ENCODE data around the gene GRIP1. TPM values are rescaled to one million over a fixed set of nuclear protein-coding genes. Genes with fewer than 3 reads are reported as not detected.

Gene GRIP1
- total RNA-seq, 1 donor from 2014 or later, result not detected

- intact Hi-C loops (cut with micrococcal nuclease), result no loop called here
- no peak for DNase-seq (ENCODE audit: low spot score)
- H3K27ac Mint-ChIP-seq, result no peak overlapping the region
- H3K36me3 Mint-ChIP-seq (ENCODE audit: low read depth), result no peaks in the 10 kb centered on the region
- H3K4me1 Mint-ChIP-seq (ENCODE audit: low read depth), result peaks cover 12% of the 10 kb centered on the region
- H3K4me3 Mint-ChIP-seq, result no peak overlapping the region
- peaks cover 18% of the 10 kb centered on the region for H3K27me3 Mint-ChIP-seq (ENCODE audit: insufficient read depth)
- H3K9me3 Mint-ChIP-seq, result no peaks in the 10 kb centered on the region
Observed at GRCh38 chr12:66393890-66394289, 285.0 kb downstream of the GRIP1 start.

GRCh38 chr12:66392266-66392915 is 286.5 kb downstream of the GRIP1 start:
- intact Hi-C loops (cut with micrococcal nuclease), result no loop called here
- no peak overlapping the region for H3K27ac Mint-ChIP-seq
- no peaks in the 10 kb centered on the region for H3K9me3 Mint-ChIP-seq
- H3K4me3 Mint-ChIP-seq, result no peak overlapping the region
- H3K36me3 Mint-ChIP-seq (ENCODE audit: low read depth), result no peaks in the 10 kb centered on the region
- peaks cover 12% of the 10 kb centered on the region for H3K4me1 Mint-ChIP-seq (ENCODE audit: low read depth)
- H3K27me3 Mint-ChIP-seq (ENCODE audit: insufficient read depth), result peaks cover 12% of the 10 kb centered on the region
- DNase-seq (ENCODE audit: low spot score), result no peak

GRCh38 chr12:66388517-66388916 is 290.4 kb downstream of the GRIP1 start:
- Mint-ChIP-seq H3K4me3 (no peak overlapping the region), H3K27me3 (ENCODE audit: insufficient read depth) (peaks cover 7% of the 10 kb centered on the region), H3K4me1 (ENCODE audit: low read depth) (peaks cover 3% of the 10 kb centered on the region), H3K27ac (no peak overlapping the region), H3K36me3 (ENCODE audit: low read depth) (peaks cover 2% of the 10 kb centered on the region), H3K9me3 (no peaks in the 10 kb centered on the region)
- DNase-seq (ENCODE audit: low spot score), result no peak
- intact Hi-C loops (cut with micrococcal nuclease), result no loop called here

- Mint-ChIP-seq H3K9me3 (no peaks in the 10 kb centered on the region), H3K36me3 (ENCODE audit: low read depth) (peaks cover 2% of the 10 kb centered on the region), H3K4me3 (no peak overlapping the region), H3K27me3 (ENCODE audit: insufficient read depth) (peaks cover 7% of the 10 kb centered on the region), H3K4me1 (ENCODE audit: low read depth) (no peaks in the 10 kb centered on the region), H3K27ac (no peak overlapping the region)
- intact Hi-C loops (cut with micrococcal nuclease), result no loop called here
- DNase-seq (ENCODE audit: low spot score), result no peak
Observed at GRCh38 chr12:66387117-66387516, 291.8 kb downstream of the GRIP1 start.

- H3K9me3 Mint-ChIP-seq, result no peaks in the 10 kb centered on the region
- intact Hi-C loops (cut with micrococcal nuclease), result no loop called here
- H3K27ac Mint-ChIP-seq, result no peak overlapping the region
- DNase-seq (ENCODE audit: low spot score), result no peak
- H3K27me3 Mint-ChIP-seq (ENCODE audit: insufficient read depth), result no peaks in the 10 kb centered on the region
- H3K36me3 Mint-ChIP-seq (ENCODE audit: low read depth), result peaks cover 4% of the 10 kb centered on the region
- no peaks in the 10 kb centered on the region for H3K4me1 Mint-ChIP-seq (ENCODE audit: low read depth)
- H3K4me3 Mint-ChIP-seq, result no peak overlapping the region
Observed at GRCh38 chr12:66380769-66381535, 297.9 kb downstream of the GRIP1 start.

GRCh38 chr12:66379616-66380015 is 299.3 kb downstream of the GRIP1 start:
- H3K27ac Mint-ChIP-seq, result no peak overlapping the region
- H3K36me3 Mint-ChIP-seq (ENCODE audit: low read depth), result peaks cover 4% of the 10 kb centered on the region
- intact Hi-C loops (cut with micrococcal nuclease), result no loop called here
- DNase-seq (ENCODE audit: low spot score), result no peak
- no peaks in the 10 kb centered on the region for H3K27me3 Mint-ChIP-seq (ENCODE audit: insufficient read depth)
- H3K4me1 Mint-ChIP-seq (ENCODE audit: low read depth), result no peaks in the 10 kb centered on the region
- H3K9me3 Mint-ChIP-seq, result no peaks in the 10 kb centered on the region
- no peak overlapping the region for H3K4me3 Mint-ChIP-seq

DNA sequence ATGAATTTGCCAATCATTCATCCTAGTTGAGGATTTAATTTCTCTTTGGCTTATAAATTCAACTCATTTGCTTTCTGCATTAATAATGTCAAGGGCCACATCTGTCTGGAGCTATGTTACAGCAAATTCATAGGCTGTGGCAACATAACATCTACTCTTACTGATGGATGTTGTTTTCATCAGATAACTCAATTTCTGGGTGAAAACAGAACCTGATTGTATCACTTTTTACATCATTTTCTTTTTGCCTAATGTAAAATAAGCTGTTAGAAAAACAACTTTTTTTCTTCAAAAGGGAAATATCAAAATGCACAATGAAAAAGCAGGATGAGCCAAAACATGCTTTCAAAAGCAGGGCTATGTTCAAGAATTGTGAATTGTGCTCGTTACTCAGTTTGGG is 303.3 kb downstream of the GRIP1 start:
- no peaks in the 10 kb centered on the region for H3K27me3 Mint-ChIP-seq (ENCODE audit: insufficient read depth)
- H3K4me3 Mint-ChIP-seq, result no peak overlapping the region
- no peaks in the 10 kb centered on the region for H3K9me3 Mint-ChIP-seq
- H3K27ac Mint-ChIP-seq, result no peak overlapping the region
- no peaks in the 10 kb centered on the region for H3K4me1 Mint-ChIP-seq (ENCODE audit: low read depth)
- no peak for DNase-seq (ENCODE audit: low spot score)
- H3K36me3 Mint-ChIP-seq (ENCODE audit: low read depth), result peaks cover 9% of the 10 kb centered on the region
- intact Hi-C loops (cut with micrococcal nuclease), result no loop called here

GRCh38 chr12:66371982-66372381 is 306.9 kb downstream of the GRIP1 start:
- H3K9me3 Mint-ChIP-seq, result no peaks in the 10 kb centered on the region
- H3K27me3 Mint-ChIP-seq (ENCODE audit: insufficient read depth), result no peaks in the 10 kb centered on the region
- intact Hi-C loops (cut with micrococcal nuclease), result no loop called here
- no peak overlapping the region for H3K27ac Mint-ChIP-seq
- H3K36me3 Mint-ChIP-seq (ENCODE audit: low read depth), result peaks cover 17% of the 10 kb centered on the region
- no peak for DNase-seq (ENCODE audit: low spot score)
- H3K4me1 Mint-ChIP-seq (ENCODE audit: low read depth), result no peaks in the 10 kb centered on the region
- H3K4me3 Mint-ChIP-seq, result no peak overlapping the region

DNA sequence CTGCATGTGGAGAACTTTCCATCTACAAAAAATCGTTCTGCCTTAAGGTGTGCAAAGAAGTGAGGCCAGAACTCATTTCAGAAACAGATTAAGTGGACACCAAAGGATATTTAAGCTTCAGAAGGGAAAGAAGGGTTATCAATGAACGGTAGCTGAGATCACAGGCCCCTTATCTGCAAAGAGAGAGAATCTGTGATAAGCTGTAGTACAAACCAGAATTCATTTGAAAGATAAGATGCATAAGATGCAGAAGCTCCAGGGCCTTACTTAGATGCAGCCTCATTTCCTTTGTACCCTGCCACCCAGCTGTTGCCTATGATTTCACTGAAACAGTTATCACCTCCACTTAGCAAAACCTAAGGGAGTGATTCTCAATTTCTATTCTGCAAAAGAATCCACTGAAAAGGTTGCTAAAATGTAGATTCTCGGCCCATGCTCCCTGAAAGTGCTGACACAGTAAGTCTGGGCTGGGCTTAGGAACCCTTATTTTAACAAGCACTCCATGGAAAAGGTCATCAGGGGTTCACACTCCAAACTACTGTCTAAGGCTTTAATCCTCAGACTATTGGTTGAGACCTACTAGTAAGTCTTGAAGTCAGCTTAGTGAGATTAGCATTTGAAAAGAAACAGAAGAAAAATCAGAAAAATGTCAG is 311.7 kb downstream of the GRIP1 start:
- H3K4me3 Mint-ChIP-seq, result no peak overlapping the region
- H3K9me3 Mint-ChIP-seq, result no peaks in the 10 kb centered on the region
- H3K4me1 Mint-ChIP-seq (ENCODE audit: low read depth), result no peaks in the 10 kb centered on the region
- no peak overlapping the region for H3K27ac Mint-ChIP-seq
- H3K36me3 Mint-ChIP-seq (ENCODE audit: low read depth), result peaks cover 19% of the 10 kb centered on the region
- intact Hi-C loops (cut with micrococcal nuclease), result no loop called here
- DNase-seq (ENCODE audit: low spot score), result no peak
- H3K27me3 Mint-ChIP-seq (ENCODE audit: insufficient read depth), result no peaks in the 10 kb centered on the region

DNA sequence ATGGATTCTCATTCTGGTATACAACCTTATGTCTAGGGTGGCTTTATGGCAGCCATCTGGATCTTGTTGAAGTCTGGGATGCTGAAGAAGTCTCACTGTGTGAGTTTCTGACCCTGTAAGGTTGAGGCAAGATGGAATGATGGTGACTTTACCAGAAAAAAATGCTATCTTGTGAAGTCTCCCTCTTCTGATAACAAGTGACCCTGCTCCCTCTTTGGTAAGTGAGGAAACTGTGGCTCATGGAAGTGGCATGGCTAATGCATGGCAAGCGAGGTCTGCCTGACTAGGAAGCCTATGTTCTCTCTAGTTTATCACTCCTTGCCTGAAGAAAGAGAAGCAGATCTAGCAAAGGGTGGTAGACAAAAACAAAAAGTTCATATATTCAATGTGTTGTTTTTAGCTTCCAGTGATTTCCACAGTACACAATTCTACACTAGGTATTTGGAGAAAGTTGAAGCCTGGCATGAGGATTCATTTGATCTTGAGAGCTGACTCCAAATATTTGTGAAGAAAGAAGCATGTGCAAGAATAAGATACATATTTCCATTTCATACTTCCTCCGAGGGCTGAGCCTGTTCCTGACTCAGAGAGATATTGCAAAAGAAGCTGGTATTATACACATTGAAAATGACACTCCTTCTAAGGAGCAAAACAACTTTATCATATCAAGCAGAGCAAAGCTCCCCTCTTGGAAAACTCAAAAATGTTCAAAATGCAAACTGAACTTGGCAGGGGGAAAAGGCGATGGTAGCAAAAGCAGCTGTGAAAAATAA is 313.0 kb downstream of the GRIP1 start:
- Mint-ChIP-seq H3K9me3 (no peaks in the 10 kb centered on the region), H3K27ac (no peak overlapping the region)

DNA sequence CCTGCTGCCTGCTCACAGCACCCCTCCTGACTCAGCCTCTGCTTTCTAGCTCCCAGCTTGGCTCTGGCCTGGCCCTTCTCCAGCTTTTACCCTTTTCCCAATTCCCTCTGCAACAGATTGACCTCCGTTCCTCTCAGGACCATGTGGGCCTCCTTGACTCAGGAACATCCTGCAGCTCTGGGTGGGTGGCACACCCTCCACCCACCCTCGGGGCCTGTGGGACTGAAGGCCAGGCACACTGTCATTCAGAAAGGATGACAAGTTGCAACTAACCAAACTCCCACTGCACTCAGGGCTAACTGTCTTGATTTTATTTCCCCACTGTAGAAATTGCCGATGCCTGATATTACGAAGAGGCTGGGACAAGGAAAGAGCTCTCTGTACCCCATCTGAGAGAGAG is 317.2 kb downstream of the GRIP1 start:
- H3K9me3 Mint-ChIP-seq, result no peaks in the 10 kb centered on the region
- H3K4me1 Mint-ChIP-seq (ENCODE audit: low read depth), result no peaks in the 10 kb centered on the region
- DNase-seq (ENCODE audit: low spot score), result no peak
- intact Hi-C loops (cut with micrococcal nuclease), result no loop called here
- no peak overlapping the region for H3K27ac Mint-ChIP-seq
- no peak overlapping the region for H3K4me3 Mint-ChIP-seq
- no peaks in the 10 kb centered on the region for H3K27me3 Mint-ChIP-seq (ENCODE audit: insufficient read depth)
- H3K36me3 Mint-ChIP-seq (ENCODE audit: low read depth), result peaks cover 12% of the 10 kb centered on the region

More for the DNA sequence above, 313.0 kb downstream of the GRIP1 start:
- intact Hi-C loops (cut with micrococcal nuclease), result no loop called here
- no peak for DNase-seq (ENCODE audit: low spot score)
- Mint-ChIP-seq H3K4me1 (ENCODE audit: low read depth) (no peaks in the 10 kb centered on the region), H3K36me3 (ENCODE audit: low read depth) (peaks cover 19% of the 10 kb centered on the region), H3K27me3 (ENCODE audit: insufficient read depth) (no peaks in the 10 kb centered on the region), H3K4me3 (no peak overlapping the region)

- peaks cover 18% of the 10 kb centered on the region for H3K36me3 Mint-ChIP-seq (ENCODE audit: low read depth)
- H3K27me3 Mint-ChIP-seq (ENCODE audit: insufficient read depth), result no peaks in the 10 kb centered on the region
- no peaks in the 10 kb centered on the region for H3K9me3 Mint-ChIP-seq
- no peak overlapping the region for H3K27ac Mint-ChIP-seq
- intact Hi-C loops (cut with micrococcal nuclease), result no loop called here
- H3K4me1 Mint-ChIP-seq (ENCODE audit: low read depth), result no peaks in the 10 kb centered on the region
- no peak for DNase-seq (ENCODE audit: low spot score)
- no peak overlapping the region for H3K4me3 Mint-ChIP-seq
Observed at GRCh38 chr12:66359300-66359699, 319.6 kb downstream of the GRIP1 start.

DNA sequence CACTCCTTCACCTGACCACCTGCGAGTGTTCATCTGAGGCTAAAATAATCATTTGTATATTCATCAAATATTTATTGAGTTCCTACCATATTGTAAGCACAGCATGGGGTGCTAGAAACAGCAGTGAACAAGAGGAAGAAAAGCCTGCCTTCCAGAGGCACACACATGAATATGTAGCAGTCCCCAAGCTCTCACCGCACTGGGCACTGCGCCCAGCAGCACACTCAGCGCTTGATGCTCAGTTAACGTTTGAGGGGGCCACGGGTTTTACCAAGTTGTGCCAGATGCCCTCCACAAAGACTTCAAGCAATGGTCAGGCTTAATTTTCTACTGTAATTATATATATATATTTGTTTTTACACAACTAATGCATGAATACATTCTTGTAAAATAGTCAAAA is 324.6 kb downstream of the GRIP1 start:
- H3K36me3 Mint-ChIP-seq (ENCODE audit: low read depth), result peaks cover 34% of the 10 kb centered on the region
- H3K27ac Mint-ChIP-seq, result no peak overlapping the region
- intact Hi-C loops (cut with micrococcal nuclease), result no loop called here
- no peaks in the 10 kb centered on the region for H3K27me3 Mint-ChIP-seq (ENCODE audit: insufficient read depth)
- no peaks in the 10 kb centered on the region for H3K9me3 Mint-ChIP-seq
- no peak overlapping the region for H3K4me3 Mint-ChIP-seq
- no peaks in the 10 kb centered on the region for H3K4me1 Mint-ChIP-seq (ENCODE audit: low read depth)
- no peak for DNase-seq (ENCODE audit: low spot score)

All from activated T-helper 1 cell treated with anti-CD3 and anti-CD28 coated beads, Interleukin-12 subunit alpha, Interleukin-12 subunit beta, Interleukin-2, Interleukin-4 antibody, amounts not matched to agents 30 ng/mL and 10 ng/mL and 1 ng/mL, durations not matched to agents 14 hours and 24 hours and 36 hours (primary cell).